ENCODE measurements around the gene COCH.

The COCH gene

DNA sequence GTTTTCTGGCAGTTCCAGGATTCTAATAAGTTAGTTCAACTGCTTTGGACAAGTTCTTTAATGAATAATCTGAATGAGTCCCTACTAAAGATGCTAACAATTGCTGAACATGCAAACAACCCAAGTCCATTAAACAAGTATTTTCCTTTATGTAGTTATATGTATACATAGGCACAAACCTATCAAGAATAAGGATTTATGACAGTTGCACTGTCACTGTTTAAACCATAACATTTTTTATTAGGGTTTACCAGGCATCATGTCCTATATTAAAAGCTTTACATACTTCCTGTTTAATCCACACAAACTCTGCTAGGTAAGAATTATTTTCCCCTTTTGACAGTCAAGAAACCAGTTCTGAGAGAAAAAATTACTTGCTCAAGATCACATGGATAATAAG is 31.9 kb upstream of the COCH start:
- CTCF ChIA-PET = interaction anchor here (0.6 kb wide), 1 partner anchor 590 kb away, joined by 3 read pairs; no protein-coding TSS in a partner anchor
- no peak overlapping the region for H3K27ac ChIP-seq
- TF ChIP-seq CTCF (conservative IDR thresholded peaks at IDR 0.05; ENCODE audit: low read depth) = no peak
- no peak for DNase-seq (ENCODE audit: low spot score)
- POLR2A ChIA-PET (ENCODE audit: low non-redundant PET) = no interaction called here

GRCh38 chr14:30848449-30849240 is 25.7 kb upstream of the COCH start:
- POLR2A ChIA-PET (ENCODE audit: low non-redundant PET) = no interaction called here
- no peak for DNase-seq (ENCODE audit: low spot score)

GRCh38 chr14:30849354-30849753 is 25.0 kb upstream of the COCH start:
- ChIA-PET POLR2A (ENCODE audit: low non-redundant PET) (no interaction called here), CTCF (no interaction called here)
- H3K27ac ChIP-seq = no peak overlapping the region
- TF ChIP-seq CTCF (conservative IDR thresholded peaks at IDR 0.05; ENCODE audit: low read depth) = no peak
- DNase-seq (ENCODE audit: low spot score) = no peak

More at GRCh38 chr14:30848449-30849240, 25.7 kb upstream of the COCH start:
- TF ChIP-seq CTCF (conservative IDR thresholded peaks at IDR 0.05; ENCODE audit: low read depth) = no peak
- no peak overlapping the region for H3K27ac ChIP-seq
- CTCF ChIA-PET = interaction anchor here (0.9 kb wide), 1 partner anchor 11 kb away, joined by 3 read pairs; no protein-coding TSS in a partner anchor

DNA sequence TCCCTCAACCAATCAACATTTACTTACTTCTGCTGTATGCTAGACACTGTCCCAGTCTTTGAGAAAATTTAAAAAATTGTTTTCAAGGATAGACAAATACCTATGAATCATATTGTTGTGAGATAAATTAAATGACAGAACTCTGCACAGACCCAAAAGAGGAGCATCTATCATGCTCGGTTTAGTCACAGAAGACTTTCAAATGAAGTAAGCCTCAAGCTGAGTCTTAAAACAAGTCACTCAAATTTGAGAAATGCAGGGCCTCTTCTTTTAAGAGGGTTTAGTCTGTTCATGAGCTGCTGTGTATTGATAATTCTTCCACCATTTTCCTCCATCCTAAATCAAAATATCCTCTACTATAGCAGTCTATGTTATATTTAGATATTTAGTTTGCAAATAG is 24.4 kb upstream of the COCH start:
- TF ChIP-seq CTCF (conservative IDR thresholded peaks at IDR 0.05; ENCODE audit: low read depth) = no peak
- no peak overlapping the region for H3K27ac ChIP-seq
- DNase-seq (ENCODE audit: low spot score) = no peak
- ChIA-PET CTCF (no interaction called here), POLR2A (ENCODE audit: low non-redundant PET) (no interaction called here)

- no peak for TF ChIP-seq CTCF (conservative IDR thresholded peaks at IDR 0.05; ENCODE audit: low read depth)
- DNase-seq (ENCODE audit: low spot score) = no peak
- CTCF ChIA-PET = no interaction called here
- POLR2A ChIA-PET (ENCODE audit: low non-redundant PET) = no interaction called here
- H3K27ac ChIP-seq = no peak overlapping the region
Observed at GRCh38 chr14:30853946-30854345, 20.4 kb upstream of the COCH start.

- ChIA-PET CTCF (interaction anchor here (0.7 kb wide), 1 partner anchor 1229 kb away, joined by 6 read pairs; no protein-coding TSS in a partner anchor), POLR2A (ENCODE audit: low non-redundant PET) (no interaction called here)
- H3K27ac ChIP-seq = no peak overlapping the region
- TF ChIP-seq CTCF (conservative IDR thresholded peaks at IDR 0.05; ENCODE audit: low read depth) = no peak
- no peak for DNase-seq (ENCODE audit: low spot score)
Observed at GRCh38 chr14:30854492-30854891, 19.9 kb upstream of the COCH start.
